ENCODE data around the gene CCL24. TPM values are rescaled to one million over a fixed set of nuclear protein-coding genes. Genes with fewer than 3 reads are reported as not detected.

CCL24 gene
- total RNA-seq, 4 donors from 2014 or later, result 2.2 to 3.9 (median 2.9) TPM; not detected in 1

DNA sequence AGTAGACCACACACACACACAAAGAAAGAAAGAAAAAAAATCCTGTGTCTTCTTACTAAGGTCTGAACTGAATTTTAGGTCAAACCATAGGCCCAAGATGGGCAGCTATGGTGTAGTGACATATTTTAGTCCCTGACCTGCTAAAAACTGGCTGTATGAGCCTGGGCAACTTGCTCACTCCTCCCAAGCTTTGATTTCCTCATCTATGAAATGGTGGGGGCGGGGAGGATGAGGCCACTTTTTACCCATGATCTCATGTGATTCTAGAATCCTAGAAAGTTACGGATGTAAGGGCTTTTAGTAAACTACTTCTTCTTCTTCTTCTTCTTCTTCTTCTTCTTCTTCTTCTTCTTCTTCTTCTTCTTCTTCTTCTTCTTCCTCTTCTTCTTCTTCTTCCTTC, 6.1 kb upstream of the CCL24 start:
- Histone ChIP-seq H3K4me3 (no peak overlapping the region), H3K27me3 (no peaks in the 10 kb centered on the region), H3K4me1 (peaks cover 0 to 10% (median 0%) of the 10 kb centered on the region in 3 donors), H3K27ac (no peak overlapping the region), H3K9me3 (no peaks in the 10 kb centered on the region), H3K36me3 (no peaks in the 10 kb centered on the region)
- intact Hi-C loops (cut with DNase I), result no loop called here
- DNase-seq, result no peak
- TF ChIP-seq, protein P1, sequence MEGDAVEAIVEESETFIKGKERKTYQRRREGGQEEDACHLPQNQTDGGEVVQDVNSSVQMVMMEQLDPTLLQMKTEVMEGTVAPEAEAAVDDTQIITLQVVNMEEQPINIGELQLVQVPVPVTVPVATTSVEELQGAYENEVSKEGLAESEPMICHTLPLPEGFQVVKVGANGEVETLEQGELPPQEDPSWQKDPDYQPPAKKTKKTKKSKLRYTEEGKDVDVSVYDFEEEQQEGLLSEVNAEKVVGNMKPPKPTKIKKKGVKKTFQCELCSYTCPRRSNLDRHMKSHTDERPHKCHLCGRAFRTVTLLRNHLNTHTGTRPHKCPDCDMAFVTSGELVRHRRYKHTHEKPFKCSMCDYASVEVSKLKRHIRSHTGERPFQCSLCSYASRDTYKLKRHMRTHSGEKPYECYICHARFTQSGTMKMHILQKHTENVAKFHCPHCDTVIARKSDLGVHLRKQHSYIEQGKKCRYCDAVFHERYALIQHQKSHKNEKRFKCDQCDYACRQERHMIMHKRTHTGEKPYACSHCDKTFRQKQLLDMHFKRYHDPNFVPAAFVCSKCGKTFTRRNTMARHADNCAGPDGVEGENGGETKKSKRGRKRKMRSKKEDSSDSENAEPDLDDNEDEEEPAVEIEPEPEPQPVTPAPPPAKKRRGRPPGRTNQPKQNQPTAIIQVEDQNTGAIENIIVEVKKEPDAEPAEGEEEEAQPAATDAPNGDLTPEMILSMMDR (IDR thresholded peaks at IDR 0.05), result no peak
- TF ChIP-seq POLR2A (IDR thresholded peaks at IDR 0.05), result no peak
- WGBS, 2 donors, result 62 to 76% methylated on average over 2 of the region's 2 CpGs

DNA sequence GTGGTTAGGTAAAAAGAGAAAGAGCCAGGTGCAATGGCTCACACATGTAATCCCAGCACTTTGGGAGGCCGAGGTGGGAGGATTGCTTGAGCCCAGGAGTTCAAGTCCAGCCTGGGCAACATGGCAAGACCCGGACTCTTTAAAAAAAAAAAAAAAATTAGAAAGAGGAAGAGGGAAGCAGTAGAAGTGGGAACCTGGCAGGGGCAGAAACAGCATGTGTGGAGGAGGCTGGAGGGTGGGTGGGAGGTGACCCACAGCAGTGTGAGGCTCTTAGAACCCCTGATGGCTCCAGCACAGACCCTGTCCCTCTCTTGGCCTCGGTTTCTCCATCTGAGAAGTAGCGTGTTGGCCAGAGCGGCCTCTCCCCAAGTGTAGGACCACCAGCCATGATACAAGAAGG, 4.9 kb upstream of the CCL24 start:
- WGBS, 2 donors, result 74 to 79% methylated on average over 4 to 5 of the region's 5 CpGs
- Histone ChIP-seq H3K27ac (no peak overlapping the region), H3K4me1 (peaks cover 0 to 9% (median 0%) of the 10 kb centered on the region in 3 donors), H3K4me3 (no peak overlapping the region), H3K27me3 (no peaks in the 10 kb centered on the region), H3K9me3 (no peaks in the 10 kb centered on the region), H3K36me3 (no peaks in the 10 kb centered on the region)
- intact Hi-C loops (cut with DNase I), result no loop called here
- no peak for DNase-seq
- TF ChIP-seq, protein P1 (IDR thresholded peaks at IDR 0.05), result no peak
- no peak for TF ChIP-seq POLR2A (IDR thresholded peaks at IDR 0.05)

DNA sequence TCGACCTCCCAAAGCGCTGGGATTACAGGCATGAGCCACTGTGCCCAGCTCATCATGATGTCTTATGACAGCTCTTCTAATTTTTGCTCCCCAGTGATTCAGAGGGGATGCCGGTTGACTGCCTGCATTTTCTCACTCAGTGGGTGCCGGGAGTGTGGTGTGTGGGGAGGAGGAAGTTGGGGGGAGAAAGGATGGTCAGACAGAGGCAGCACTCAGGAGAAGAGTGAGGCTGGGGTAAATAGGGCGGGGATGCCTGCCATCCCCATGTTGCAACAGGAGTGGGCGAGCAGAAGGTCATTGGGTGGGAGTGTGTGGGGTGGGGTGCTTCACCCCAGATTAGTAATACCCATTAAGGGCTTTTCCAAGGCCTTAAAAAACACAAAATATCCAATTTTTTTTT, 3.5 kb upstream of the CCL24 start:
- no peaks in the 10 kb centered on the region for H3K36me3 ChIP-seq
- intact Hi-C loops (cut with DNase I), result no loop called here
- TF ChIP-seq, protein P1 (IDR thresholded peaks at IDR 0.05), result no peak
- TF ChIP-seq POLR2A (IDR thresholded peaks at IDR 0.05), result no peak
- no peaks in the 10 kb centered on the region for H3K4me1 ChIP-seq
- 55 to 73% methylated on average over 5 of the region's 6 CpGs for WGBS, 2 donors
- H3K9me3 ChIP-seq, result no peaks in the 10 kb centered on the region
- H3K27me3 ChIP-seq, result no peaks in the 10 kb centered on the region
- H3K4me3 ChIP-seq, result no peak overlapping the region
- no peak overlapping the region for H3K27ac ChIP-seq
- no peak for DNase-seq

DNA sequence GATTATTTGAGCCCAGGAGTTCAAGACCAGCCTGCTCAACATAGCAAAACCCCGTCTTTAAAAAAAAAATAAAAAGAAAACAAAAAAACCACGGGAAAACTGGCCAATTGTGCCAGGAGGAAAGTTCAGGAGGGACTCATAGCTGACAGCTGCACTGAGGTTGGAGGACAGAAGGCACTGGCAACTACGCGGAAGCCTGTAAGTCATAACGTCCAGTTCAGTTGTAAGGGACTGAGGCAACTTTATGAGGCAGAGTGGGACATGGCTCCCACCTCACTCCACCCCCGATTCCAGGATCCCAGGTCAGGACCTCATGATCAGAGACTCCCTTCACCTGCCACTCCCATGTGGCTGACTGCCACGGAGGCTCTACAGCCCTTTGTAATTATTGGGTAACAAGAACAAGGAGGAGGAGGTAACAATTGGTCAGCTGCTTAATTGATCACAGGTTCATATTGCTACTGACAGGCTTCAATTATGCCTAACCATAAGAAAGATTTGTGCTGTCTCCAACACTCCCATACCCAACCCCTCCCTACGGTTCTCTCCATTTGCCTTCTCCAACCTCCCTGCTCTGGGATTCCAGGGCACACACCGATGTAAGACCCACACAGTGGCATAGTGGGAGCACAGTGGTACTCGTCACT, 1.9 kb upstream of the CCL24 start:
- Histone ChIP-seq H3K4me1 (no peaks in the 10 kb centered on the region), H3K27ac (no peak overlapping the region), H3K4me3 (no peak overlapping the region), H3K9me3 (no peaks in the 10 kb centered on the region), H3K27me3 (no peaks in the 10 kb centered on the region), H3K36me3 (no peaks in the 10 kb centered on the region)
- intact Hi-C loops (cut with DNase I), result no loop called here
- 62 to 64% methylated on average over 9 to 10 of the region's 10 CpGs for WGBS, 2 donors
- no peak for TF ChIP-seq POLR2A (IDR thresholded peaks at IDR 0.05)
- TF ChIP-seq, protein P1 (IDR thresholded peaks at IDR 0.05), result no peak
- DNase-seq, result no peak

DNA sequence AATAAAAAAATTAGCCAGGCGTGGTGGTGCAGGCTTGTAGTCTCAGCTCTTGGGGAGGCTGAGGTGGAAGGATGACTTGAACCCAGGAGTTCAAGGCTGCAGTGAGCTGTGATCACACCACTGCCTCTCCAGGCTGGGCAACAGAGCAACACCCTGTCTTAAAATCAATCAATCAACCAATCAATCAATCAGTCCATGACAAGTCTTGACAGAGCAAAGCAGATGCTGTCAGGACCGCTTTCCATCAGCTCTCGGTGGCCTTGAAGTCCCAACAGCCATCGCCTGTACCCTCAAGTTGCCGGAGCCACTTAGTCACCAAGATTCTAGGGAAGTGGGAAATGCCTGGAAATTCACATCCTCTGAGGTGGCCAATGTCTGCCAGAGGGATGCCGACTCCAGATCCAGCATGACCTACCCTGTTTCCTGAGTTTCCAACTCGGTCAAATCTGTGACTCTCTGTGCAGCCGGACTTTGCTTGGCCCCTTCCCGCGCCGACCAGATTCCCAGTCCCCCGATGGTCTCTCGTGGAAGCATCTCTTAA, 871 bp upstream of the CCL24 start:
- H3K9me3 ChIP-seq, result no peaks in the 10 kb centered on the region
- H3K27me3 ChIP-seq, result no peaks in the 10 kb centered on the region
- DNase-seq, result no peak
- no peak for TF ChIP-seq POLR2A (IDR thresholded peaks at IDR 0.05)
- TF ChIP-seq, protein P1 (IDR thresholded peaks at IDR 0.05), result no peak
- intact Hi-C loops (cut with DNase I), result no loop called here
- no peak overlapping the region for H3K27ac ChIP-seq
- 78 to 89% methylated on average over 6 to 13 of the region's 13 CpGs for WGBS, 2 donors
- no peak overlapping the region for H3K4me3 ChIP-seq
- no peaks in the 10 kb centered on the region for H3K36me3 ChIP-seq
- no peaks in the 10 kb centered on the region for H3K4me1 ChIP-seq
